Calu3 (cell line): ENCODE results near the gene CYP3A4. TPM values are rescaled to one million over a fixed set of nuclear protein-coding genes. Genes with fewer than 3 reads are reported as not detected.
A peak's percentile ranks its signal among the peaks of the same experiment; 100 is the strongest.

ENCODE experiments used
- BruUV-seq: library from RNA; stranded (reverse); fragments of 400-500 nt; replicated peaks from 2 replicates; lab custom pipeline; 2021; lab: Mats Ljungman, UMichigan
- CTCF ChIA-PET: fragments of 300-600 bp; sonication (Branson Sonifier 250); formaldehyde crosslinking; loops from one replicate; lab custom pipeline; 2022; ENCODE audit warnings: antibody characterized with exemption; lab: Charles Lee
- DNase-seq: peaks from one replicate; pipeline ENCODE4 v3.0.0; 2022
- H3K27ac Mint-ChIP-seq: one replicate; pipeline ENCODE4 v1.8.0; 2022; ENCODE audit warnings: mixed read lengths; ENCODE audit not compliant: unreplicated experiment
- H3K27me3 Mint-ChIP-seq: one replicate; pipeline ENCODE4 v1.8.0; 2022; ENCODE audit warnings: mixed read lengths; ENCODE audit not compliant: unreplicated experiment
- H3K36me3 Mint-ChIP-seq: one replicate; pipeline ENCODE4 v1.8.0; 2022; ENCODE audit warnings: mild to moderate bottlenecking, moderate library complexity, mixed read lengths; ENCODE audit not compliant: insufficient read depth, unreplicated experiment
- H3K4me1 Mint-ChIP-seq: one replicate; pipeline ENCODE4 v1.8.0; 2022; ENCODE audit warnings: mild to moderate bottlenecking, low read depth, mixed read lengths; ENCODE audit not compliant: unreplicated experiment
- H3K4me3 Mint-ChIP-seq: one replicate; pipeline ENCODE4 v1.8.0; 2022; ENCODE audit warnings: mild to moderate bottlenecking, low read depth, moderate library complexity, mixed read lengths; ENCODE audit not compliant: unreplicated experiment
- H3K9me3 Mint-ChIP-seq: one replicate; pipeline ENCODE4 v1.8.0; 2022; ENCODE audit warnings: low read depth, mixed read lengths; ENCODE audit not compliant: unreplicated experiment
- CTCF ChIP-seq: fragments of 200-600 bp; IDR thresholded peaks from one replicate; pipeline ENCODE4 v1.8.0; 2022; ENCODE audit warnings: antibody characterized with exemption; ENCODE audit not compliant: unreplicated experiment
- intact Hi-C: fragments of 100-400 bp; cut with micrococcal nuclease; formaldehyde crosslinking; loops from one replicate; pipeline ENCODE4 v1.10.0; 2022; ENCODE audit not compliant: unreplicated experiment
- total RNA-seq: library from RNA; stranded (reverse); gene quantifications from 2 replicates; pipeline ENCODE4 v1.2.3, GENCODE V29; 2022

The CYP3A4 gene
- total RNA-seq, 1 experiment from 2014 or later: not detected

- peaks cover 13% of the 10 kb centered on the region for H3K27me3 Mint-ChIP-seq
- CTCF ChIA-PET: no interaction called here
- DNase-seq: no peak
- intact Hi-C loops: no loop called here
- H3K4me3 Mint-ChIP-seq: no peak overlapping the region
- H3K27ac Mint-ChIP-seq: no peak overlapping the region
- H3K36me3 Mint-ChIP-seq: no peaks in the 10 kb centered on the region
- no TSS peak for BruUV-seq
- H3K9me3 Mint-ChIP-seq: no peaks in the 10 kb centered on the region
- peaks cover 21% of the 10 kb centered on the region for H3K4me1 Mint-ChIP-seq
- no peak for TF ChIP-seq CTCF
Observed at GRCh38 chr7:99824091-99824490, 40.1 kb upstream of the CYP3A4 start.

- CTCF ChIA-PET: no interaction called here
- peak; percentile 6 for DNase-seq
- Mint-ChIP-seq H3K36me3 (no peaks in the 10 kb centered on the region), H3K4me3 (no peak overlapping the region), H3K27ac (no peak overlapping the region), H3K9me3 (no peaks in the 10 kb centered on the region), H3K27me3 (peaks cover 13% of the 10 kb centered on the region), H3K4me1 (peaks cover 10% of the 10 kb centered on the region)
- intact Hi-C loops: no loop called here
- no TSS peak for BruUV-seq
- TF ChIP-seq CTCF: no peak
Observed at GRCh38 chr7:99822731-99823718, 39.0 kb upstream of the CYP3A4 start.

GRCh38 chr7:99820408-99821027 is 36.5 kb upstream of the CYP3A4 start:
- H3K27ac Mint-ChIP-seq: no peak overlapping the region
- BruUV-seq: no TSS peak
- no peaks in the 10 kb centered on the region for H3K36me3 Mint-ChIP-seq
- CTCF ChIA-PET: no interaction called here
- H3K27me3 Mint-ChIP-seq: peaks cover 13% of the 10 kb centered on the region
- H3K9me3 Mint-ChIP-seq: no peaks in the 10 kb centered on the region
- intact Hi-C loops: no loop called here
- DNase-seq: no peak
- TF ChIP-seq CTCF: no peak
- H3K4me1 Mint-ChIP-seq: no peaks in the 10 kb centered on the region
- H3K4me3 Mint-ChIP-seq: no peak overlapping the region

- Mint-ChIP-seq H3K4me1 (no peaks in the 10 kb centered on the region), H3K4me3 (no peak overlapping the region), H3K27me3 (peaks cover 18% of the 10 kb centered on the region), H3K36me3 (no peaks in the 10 kb centered on the region), H3K9me3 (peaks cover 2% of the 10 kb centered on the region), H3K27ac (no peak overlapping the region)
- CTCF ChIA-PET: no interaction called here
- no TSS peak for BruUV-seq
- intact Hi-C loops: no loop called here
- TF ChIP-seq CTCF: no peak
- DNase-seq: no peak
Observed at GRCh38 chr7:99808766-99809165, 24.8 kb upstream of the CYP3A4 start.
